Osteocyte (in vitro differentiated cells): ENCODE data around the gene PIP4K2A. TPM values are rescaled to one million over a fixed set of nuclear protein-coding genes. Genes with fewer than 3 reads are reported as not detected.
"Not testable (repeated sequence)": the region's sequence is repeated elsewhere in the genome, so short reads cannot be mapped to it uniquely, and the experiment has no call there.

Experiments used
- DNase-seq: peaks from one replicate; pipeline ENCODE4 v3.0.0; 2021; ENCODE audit warnings: mixed read lengths; ENCODE audit not compliant: unreplicated experiment; ENCODE audit errors: extremely low spot score
- H3K27ac Mint-ChIP-seq: one replicate; pipeline ENCODE4 v1.8.0; 2021; ENCODE audit warnings: mild to moderate bottlenecking, mixed read lengths; ENCODE audit not compliant: unreplicated experiment
- H3K27me3 Mint-ChIP-seq: one replicate; pipeline ENCODE4 v1.8.0; 2021; ENCODE audit warnings: mixed read lengths; ENCODE audit not compliant: unreplicated experiment
- H3K36me3 Mint-ChIP-seq: one replicate; pipeline ENCODE4 v1.8.0; 2021; ENCODE audit warnings: mixed read lengths; ENCODE audit not compliant: unreplicated experiment
- H3K4me1 Mint-ChIP-seq: one replicate; pipeline ENCODE4 v1.8.0; 2021; ENCODE audit warnings: mixed read lengths; ENCODE audit not compliant: unreplicated experiment
- H3K4me3 Mint-ChIP-seq: one replicate; pipeline ENCODE4 v1.8.0; 2021; ENCODE audit warnings: mild to moderate bottlenecking, moderate library complexity, mixed read lengths; ENCODE audit not compliant: unreplicated experiment
- H3K9me3 Mint-ChIP-seq: one replicate; pipeline ENCODE4 v1.8.0; 2021; ENCODE audit warnings: mixed read lengths; ENCODE audit not compliant: unreplicated experiment
- total RNA-seq: library from RNA; stranded (reverse); gene quantifications from 2 replicates; pipeline ENCODE4 v1.2.1, GENCODE V29; 2021
- TF ChIP-seq, protein P1 (sequence below): fragments of 200-600 bp; sonication (generic); IDR thresholded peaks from 2 replicates; pipeline ENCODE4 v1.5.0; 2021; ENCODE audit warnings: antibody characterized with exemption, mild to moderate bottlenecking, moderate library complexity

The PIP4K2A gene
- total RNA-seq, 1 donor from 2014 or later: 41.1 TPM

DNA sequence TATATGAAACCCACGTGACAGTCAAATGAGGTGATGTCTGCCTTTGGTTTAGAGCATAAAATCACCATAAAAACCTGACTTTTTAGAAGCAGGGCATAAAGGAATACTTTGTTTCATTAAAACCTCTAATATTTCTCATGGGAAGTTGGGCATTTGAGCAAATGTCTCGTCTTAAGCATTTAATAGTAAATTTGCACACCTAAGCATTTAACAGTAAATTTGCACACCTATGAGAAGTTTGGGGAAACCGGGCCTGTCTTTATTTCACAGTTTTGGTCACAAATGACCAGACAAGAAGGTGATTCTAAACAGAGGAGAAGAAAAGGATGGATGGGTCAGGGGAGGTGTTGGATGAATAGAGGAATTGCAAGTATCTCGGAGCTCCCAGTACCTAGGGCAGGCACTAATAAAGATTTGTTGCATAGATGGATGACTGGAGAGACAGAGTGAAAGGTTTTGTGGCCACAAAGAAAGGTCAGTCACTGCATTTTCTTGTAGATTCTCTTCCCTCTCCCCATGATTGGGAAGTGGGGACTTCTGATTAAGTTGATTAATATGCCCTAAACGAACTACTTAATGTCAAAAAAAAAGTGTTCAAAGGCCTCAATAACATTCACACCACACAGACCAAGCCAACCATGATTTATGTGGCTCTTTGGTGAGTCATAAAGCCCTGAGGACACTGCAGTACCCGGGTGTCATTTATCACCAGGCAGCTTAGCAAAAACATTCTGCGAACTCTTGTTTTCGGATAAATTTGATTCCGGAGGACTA is 210.9 kb downstream of the PIP4K2A start:
- H3K4me3 Mint-ChIP-seq: no peak overlapping the region
- no peak overlapping the region for H3K27ac Mint-ChIP-seq
- H3K4me1 Mint-ChIP-seq: peaks cover 9% of the 10 kb centered on the region
- TF ChIP-seq, protein P1, sequence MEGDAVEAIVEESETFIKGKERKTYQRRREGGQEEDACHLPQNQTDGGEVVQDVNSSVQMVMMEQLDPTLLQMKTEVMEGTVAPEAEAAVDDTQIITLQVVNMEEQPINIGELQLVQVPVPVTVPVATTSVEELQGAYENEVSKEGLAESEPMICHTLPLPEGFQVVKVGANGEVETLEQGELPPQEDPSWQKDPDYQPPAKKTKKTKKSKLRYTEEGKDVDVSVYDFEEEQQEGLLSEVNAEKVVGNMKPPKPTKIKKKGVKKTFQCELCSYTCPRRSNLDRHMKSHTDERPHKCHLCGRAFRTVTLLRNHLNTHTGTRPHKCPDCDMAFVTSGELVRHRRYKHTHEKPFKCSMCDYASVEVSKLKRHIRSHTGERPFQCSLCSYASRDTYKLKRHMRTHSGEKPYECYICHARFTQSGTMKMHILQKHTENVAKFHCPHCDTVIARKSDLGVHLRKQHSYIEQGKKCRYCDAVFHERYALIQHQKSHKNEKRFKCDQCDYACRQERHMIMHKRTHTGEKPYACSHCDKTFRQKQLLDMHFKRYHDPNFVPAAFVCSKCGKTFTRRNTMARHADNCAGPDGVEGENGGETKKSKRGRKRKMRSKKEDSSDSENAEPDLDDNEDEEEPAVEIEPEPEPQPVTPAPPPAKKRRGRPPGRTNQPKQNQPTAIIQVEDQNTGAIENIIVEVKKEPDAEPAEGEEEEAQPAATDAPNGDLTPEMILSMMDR: no peak
- no peak for DNase-seq
- H3K27me3 Mint-ChIP-seq: peaks cover 8% of the 10 kb centered on the region
- no peaks in the 10 kb centered on the region for H3K9me3 Mint-ChIP-seq
- no peaks in the 10 kb centered on the region for H3K36me3 Mint-ChIP-seq

DNA sequence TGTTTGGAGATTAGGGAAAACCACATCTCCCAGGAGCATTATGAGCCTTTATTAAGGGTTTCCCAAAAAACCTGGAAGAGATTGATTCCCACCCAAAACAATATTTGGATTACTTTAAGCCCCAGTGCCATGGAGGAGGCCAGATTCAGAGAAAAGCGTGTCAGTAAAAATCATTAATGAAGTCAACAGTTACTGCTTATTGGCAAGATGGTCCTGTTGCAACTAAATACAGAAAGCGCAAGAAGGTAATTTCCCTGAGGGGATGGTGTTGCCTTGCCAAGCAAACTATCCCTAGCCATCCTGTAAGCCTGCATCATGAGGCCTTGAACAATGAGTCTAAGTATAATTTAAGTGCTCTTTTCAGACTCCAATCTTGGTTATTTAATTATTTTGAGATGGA is 212.5 kb downstream of the PIP4K2A start:
- Mint-ChIP-seq H3K4me1 (peaks cover 9% of the 10 kb centered on the region), H3K4me3 (no peak overlapping the region), H3K27ac (no peak overlapping the region), H3K27me3 (peaks cover 13% of the 10 kb centered on the region), H3K9me3 (no peaks in the 10 kb centered on the region), H3K36me3 (no peaks in the 10 kb centered on the region)
- no peak for DNase-seq
- TF ChIP-seq, protein P1: no peak

DNA sequence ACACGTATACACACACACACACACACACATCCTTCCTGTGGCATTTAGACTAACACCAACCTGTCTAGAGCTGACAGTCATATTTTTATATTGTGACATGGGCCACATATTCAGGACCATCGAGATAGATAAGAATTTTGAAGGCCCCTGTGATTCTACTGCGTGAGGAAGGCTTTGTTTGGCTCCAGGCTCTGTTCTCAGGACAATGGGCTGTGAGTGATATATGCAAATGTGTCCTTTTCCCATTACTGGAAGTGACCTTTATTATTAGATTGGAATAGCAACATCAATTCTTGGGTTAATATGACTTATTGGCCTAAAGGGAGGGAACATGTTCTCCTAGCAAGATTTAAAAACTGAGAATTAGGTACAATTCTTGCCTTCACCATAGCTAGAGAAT is 213.0 kb downstream of the PIP4K2A start:
- Mint-ChIP-seq H3K27ac (no peak overlapping the region), H3K4me3 (no peak overlapping the region), H3K27me3 (peaks cover 13% of the 10 kb centered on the region), H3K4me1 (peaks cover 9% of the 10 kb centered on the region), H3K36me3 (no peaks in the 10 kb centered on the region), H3K9me3 (no peaks in the 10 kb centered on the region)
- DNase-seq: no peak
- TF ChIP-seq, protein P1: no peak

DNA sequence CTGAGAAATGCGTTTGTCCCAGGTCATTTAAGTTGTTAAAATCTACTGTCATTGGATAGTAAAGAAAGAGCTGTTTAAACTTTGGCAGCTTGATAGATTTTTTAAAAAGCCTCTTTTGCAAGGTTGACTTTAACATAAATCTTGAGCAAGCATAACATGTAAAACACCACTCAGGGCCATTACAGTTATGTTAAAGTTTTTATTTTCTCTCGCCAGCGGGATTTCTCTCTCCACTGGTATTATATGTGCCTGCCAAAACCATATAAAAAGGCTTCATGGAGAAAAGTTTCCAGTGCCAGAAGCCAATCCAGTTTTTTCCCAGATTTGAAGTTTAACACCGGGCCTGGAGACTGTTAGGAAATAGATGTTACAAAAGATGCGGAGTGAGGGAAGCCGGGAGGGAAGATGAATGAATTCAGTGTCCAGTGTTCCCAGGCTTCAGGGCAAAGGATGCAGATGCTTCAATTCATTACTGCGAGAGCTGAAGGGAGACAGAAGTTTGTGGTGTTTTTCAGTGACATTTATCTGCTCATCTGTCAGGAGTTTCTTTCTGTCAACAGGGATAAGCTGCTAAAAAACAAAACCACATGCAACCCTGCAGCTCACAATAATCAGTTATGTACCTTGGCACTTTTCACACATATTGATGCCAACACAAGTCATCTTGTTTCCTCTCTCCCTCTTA is 213.6 kb downstream of the PIP4K2A start:
- TF ChIP-seq, protein P1: no peak
- Mint-ChIP-seq H3K27me3 (peaks cover 13% of the 10 kb centered on the region), H3K4me1 (peaks cover 9% of the 10 kb centered on the region), H3K9me3 (no peaks in the 10 kb centered on the region), H3K4me3 (no peak overlapping the region), H3K36me3 (no peaks in the 10 kb centered on the region), H3K27ac (no peak overlapping the region)
- no peak for DNase-seq

DNA sequence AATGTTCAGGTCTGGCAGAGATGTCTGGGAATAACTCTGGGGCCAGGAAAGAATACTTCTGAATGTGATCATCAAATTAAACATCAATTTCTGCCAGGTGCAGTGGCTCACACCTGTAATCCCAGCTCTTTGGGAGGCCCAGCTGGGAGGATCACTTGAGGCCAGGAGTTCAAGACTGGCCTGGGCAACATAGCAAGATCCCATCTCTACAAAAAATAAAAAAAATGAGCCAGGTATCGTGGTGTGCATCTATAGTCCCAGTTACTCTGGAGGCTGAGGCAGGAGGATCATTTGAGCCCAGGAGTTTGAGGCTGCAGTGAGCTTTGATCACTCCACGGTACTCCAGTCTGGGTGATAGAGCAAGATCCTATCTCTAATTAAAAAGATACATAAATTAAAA is 214.4 kb downstream of the PIP4K2A start:
- not testable (repeated sequence) for H3K36me3 Mint-ChIP-seq, DNase-seq
- H3K27me3 Mint-ChIP-seq: peaks cover 21% of the 10 kb centered on the region

More for the DNA sequence above, 214.4 kb downstream of the PIP4K2A start:
- H3K4me1 Mint-ChIP-seq, H3K4me3 Mint-ChIP-seq, H3K9me3 Mint-ChIP-seq, H3K27ac Mint-ChIP-seq: not testable (repeated sequence)
